ENCODE measurements around the gene DGKB.

DGKB gene

DNA sequence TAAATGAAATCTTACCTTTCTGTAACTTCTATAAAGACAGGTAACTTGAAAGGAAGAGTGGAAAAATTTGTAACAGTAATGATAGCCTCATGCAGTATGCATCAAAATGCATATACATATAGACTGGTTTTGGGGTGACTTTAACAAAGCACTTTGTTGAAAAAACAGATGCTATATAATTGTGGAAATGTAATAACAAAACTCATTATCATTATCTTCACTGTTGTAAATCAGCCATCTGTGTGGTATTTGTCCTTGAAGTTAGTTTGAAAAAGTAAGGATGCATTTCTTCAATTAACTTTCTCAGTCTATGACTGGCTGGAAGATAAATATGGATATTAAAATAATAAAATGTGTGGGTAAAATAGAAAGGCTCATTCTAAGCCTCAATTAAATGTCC is 6.1 kb upstream of the DGKB start:
- TF ChIP-seq ZBTB7A (IDR thresholded peaks at IDR 0.05; ENCODE audit: low read depth): no peak
- no peak for TF ChIP-seq TAF1 (IDR thresholded peaks at IDR 0.05; ENCODE audit: low read depth)
- TF ChIP-seq, protein P1, sequence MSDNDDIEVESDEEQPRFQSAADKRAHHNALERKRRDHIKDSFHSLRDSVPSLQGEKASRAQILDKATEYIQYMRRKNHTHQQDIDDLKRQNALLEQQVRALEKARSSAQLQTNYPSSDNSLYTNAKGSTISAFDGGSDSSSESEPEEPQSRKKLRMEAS (IDR thresholded peaks at IDR 0.05): no peak
- no peak for TF ChIP-seq TEAD4 (IDR thresholded peaks at IDR 0.05)
- no peak for TF ChIP-seq FOXM1 (IDR thresholded peaks at IDR 0.05; ENCODE audit: borderline replicate concordance, low read depth)
- no peak for TF ChIP-seq CEBPB (IDR thresholded peaks at IDR 0.05)
- TF ChIP-seq, protein P2, sequence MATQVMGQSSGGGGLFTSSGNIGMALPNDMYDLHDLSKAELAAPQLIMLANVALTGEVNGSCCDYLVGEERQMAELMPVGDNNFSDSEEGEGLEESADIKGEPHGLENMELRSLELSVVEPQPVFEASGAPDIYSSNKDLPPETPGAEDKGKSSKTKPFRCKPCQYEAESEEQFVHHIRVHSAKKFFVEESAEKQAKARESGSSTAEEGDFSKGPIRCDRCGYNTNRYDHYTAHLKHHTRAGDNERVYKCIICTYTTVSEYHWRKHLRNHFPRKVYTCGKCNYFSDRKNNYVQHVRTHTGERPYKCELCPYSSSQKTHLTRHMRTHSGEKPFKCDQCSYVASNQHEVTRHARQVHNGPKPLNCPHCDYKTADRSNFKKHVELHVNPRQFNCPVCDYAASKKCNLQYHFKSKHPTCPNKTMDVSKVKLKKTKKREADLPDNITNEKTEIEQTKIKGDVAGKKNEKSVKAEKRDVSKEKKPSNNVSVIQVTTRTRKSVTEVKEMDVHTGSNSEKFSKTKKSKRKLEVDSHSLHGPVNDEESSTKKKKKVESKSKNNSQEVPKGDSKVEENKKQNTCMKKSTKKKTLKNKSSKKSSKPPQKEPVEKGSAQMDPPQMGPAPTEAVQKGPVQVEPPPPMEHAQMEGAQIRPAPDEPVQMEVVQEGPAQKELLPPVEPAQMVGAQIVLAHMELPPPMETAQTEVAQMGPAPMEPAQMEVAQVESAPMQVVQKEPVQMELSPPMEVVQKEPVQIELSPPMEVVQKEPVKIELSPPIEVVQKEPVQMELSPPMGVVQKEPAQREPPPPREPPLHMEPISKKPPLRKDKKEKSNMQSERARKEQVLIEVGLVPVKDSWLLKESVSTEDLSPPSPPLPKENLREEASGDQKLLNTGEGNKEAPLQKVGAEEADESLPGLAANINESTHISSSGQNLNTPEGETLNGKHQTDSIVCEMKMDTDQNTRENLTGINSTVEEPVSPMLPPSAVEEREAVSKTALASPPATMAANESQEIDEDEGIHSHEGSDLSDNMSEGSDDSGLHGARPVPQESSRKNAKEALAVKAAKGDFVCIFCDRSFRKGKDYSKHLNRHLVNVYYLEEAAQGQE (IDR thresholded peaks at IDR 0.05; ENCODE audit: low read depth): no peak
- TF ChIP-seq RAD21 (IDR thresholded peaks at IDR 0.05; ENCODE audit: low read depth): no peak
- TF ChIP-seq, protein P3, sequence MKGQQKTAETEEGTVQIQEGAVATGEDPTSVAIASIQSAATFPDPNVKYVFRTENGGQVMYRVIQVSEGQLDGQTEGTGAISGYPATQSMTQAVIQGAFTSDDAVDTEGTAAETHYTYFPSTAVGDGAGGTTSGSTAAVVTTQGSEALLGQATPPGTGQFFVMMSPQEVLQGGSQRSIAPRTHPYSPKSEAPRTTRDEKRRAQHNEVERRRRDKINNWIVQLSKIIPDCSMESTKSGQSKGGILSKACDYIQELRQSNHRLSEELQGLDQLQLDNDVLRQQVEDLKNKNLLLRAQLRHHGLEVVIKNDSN (IDR thresholded peaks at IDR 0.05): no peak
- no peak for TF ChIP-seq EP300 (IDR thresholded peaks at IDR 0.05; ENCODE audit: borderline replicate concordance)
- TF ChIP-seq YY1 (IDR thresholded peaks at IDR 0.05; ENCODE audit: low read depth): no peak
- TF ChIP-seq NFIC (IDR thresholded peaks at IDR 0.05): no peak
- no peak for TF ChIP-seq EGR1 (IDR thresholded peaks at IDR 0.05)
- TF ChIP-seq TCF12 (IDR thresholded peaks at IDR 0.05; ENCODE audit: low read depth): no peak

DNA sequence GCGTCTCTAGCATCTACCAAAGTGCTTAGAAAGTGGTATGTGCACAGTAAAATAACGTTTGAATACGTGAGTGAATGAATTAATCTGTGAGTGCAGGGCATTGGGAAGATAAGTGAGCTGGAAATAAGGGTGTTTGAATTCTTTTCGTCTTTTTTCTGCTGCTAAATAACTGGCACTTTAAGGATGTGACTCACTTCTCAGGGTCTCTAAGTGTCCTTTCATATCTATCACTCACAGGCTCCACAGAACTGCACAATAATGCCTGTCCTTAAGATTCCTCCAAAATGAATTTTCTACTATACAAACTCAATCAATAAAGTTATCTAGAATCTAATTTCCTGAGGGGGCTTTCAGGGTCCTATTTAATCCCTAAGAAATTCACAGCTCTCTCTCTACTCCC is 3.2 kb upstream of the DGKB start:
- TF ChIP-seq, protein P2 (IDR thresholded peaks at IDR 0.05; ENCODE audit: low read depth): no peak
- no peak for TF ChIP-seq YY1 (IDR thresholded peaks at IDR 0.05; ENCODE audit: low read depth)

DNA sequence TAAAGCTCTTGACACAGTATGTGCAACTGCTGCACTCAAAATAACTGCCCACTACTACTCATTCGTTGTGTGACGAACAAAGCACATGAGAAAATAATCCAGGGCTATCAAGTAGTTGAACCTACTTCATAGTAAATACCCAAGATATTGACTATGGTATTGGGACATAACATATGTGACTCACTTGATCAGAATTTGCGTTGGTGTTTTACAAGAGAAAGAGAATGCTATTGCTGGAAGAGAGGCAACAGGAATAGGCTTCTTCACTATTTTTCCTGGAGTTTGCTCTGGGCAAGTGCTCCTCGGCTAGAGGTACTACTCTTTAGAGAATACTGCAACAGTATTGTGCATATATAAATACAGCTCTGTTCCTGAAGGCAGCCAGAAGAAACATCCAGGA is 2.5 kb downstream of the DGKB start:
- TF ChIP-seq TCF12 (IDR thresholded peaks at IDR 0.05; ENCODE audit: low read depth) (no peak), YY1 (IDR thresholded peaks at IDR 0.05; ENCODE audit: low read depth) (no peak), EP300 (IDR thresholded peaks at IDR 0.05; ENCODE audit: borderline replicate concordance) (no peak), CEBPB (IDR thresholded peaks at IDR 0.05) (no peak), TAF1 (IDR thresholded peaks at IDR 0.05; ENCODE audit: low read depth) (no peak), NFIC (IDR thresholded peaks at IDR 0.05) (no peak), TEAD4 (IDR thresholded peaks at IDR 0.05) (no peak), EGR1 (IDR thresholded peaks at IDR 0.05) (no peak), FOXM1 (IDR thresholded peaks at IDR 0.05; ENCODE audit: borderline replicate concordance, low read depth) (no peak), CREB1 (IDR thresholded peaks at IDR 0.05; ENCODE audit: low read depth) (no peak), RAD21 (IDR thresholded peaks at IDR 0.05; ENCODE audit: low read depth) (no peak), ZBTB7A (IDR thresholded peaks at IDR 0.05; ENCODE audit: low read depth) (no peak)
- TF ChIP-seq, protein P1 (IDR thresholded peaks at IDR 0.05): no peak
- TF ChIP-seq, protein P3 (IDR thresholded peaks at IDR 0.05): no peak
- TF ChIP-seq, protein P2 (IDR thresholded peaks at IDR 0.05; ENCODE audit: low read depth): no peak

DNA sequence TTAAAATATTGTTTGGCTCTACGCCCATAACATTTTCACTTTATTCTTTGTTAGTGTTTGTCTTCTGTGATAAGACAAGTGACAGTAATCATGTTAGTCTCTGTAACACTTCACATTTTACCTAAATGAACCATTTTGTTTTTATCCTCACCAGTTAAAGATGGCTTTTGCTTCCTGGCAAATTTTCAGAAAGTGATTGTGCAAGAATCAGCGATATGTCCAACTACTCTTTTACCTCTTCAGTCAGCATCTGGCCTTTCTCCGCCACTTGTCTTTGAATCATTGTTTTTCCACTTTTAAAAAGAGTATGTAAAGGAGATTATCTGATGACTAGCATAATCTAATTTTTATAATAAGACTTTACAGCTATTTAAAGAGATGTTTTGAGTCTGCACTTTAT is 3.5 kb downstream of the DGKB start:
- no peak for TF ChIP-seq YY1 (IDR thresholded peaks at IDR 0.05; ENCODE audit: low read depth)
- no peak for TF ChIP-seq RAD21 (IDR thresholded peaks at IDR 0.05; ENCODE audit: low read depth)
- TF ChIP-seq, protein P3 (IDR thresholded peaks at IDR 0.05): no peak
- TF ChIP-seq EP300 (IDR thresholded peaks at IDR 0.05; ENCODE audit: borderline replicate concordance): no peak
- TF ChIP-seq FOXM1 (IDR thresholded peaks at IDR 0.05; ENCODE audit: borderline replicate concordance, low read depth): no peak
- no peak for TF ChIP-seq TEAD4 (IDR thresholded peaks at IDR 0.05)
- TF ChIP-seq, protein P2 (IDR thresholded peaks at IDR 0.05; ENCODE audit: low read depth): no peak
- no peak for TF ChIP-seq NFIC (IDR thresholded peaks at IDR 0.05)

Measured in Ishikawa (cell line).